Breast epithelium (tissue), 3 donors: ENCODE results near the gene RNF113B.

Source experiments
- CTCF ChIP-seq, 3 donors: fragments of 450-650 bp; IDR thresholded peaks; one replicate each; pipeline ENCODE4 v1.5.1; 2016 to 2017; ENCODE audit warnings: antibody characterized with exemption in 3 of 3, mild to moderate bottlenecking in 3 of 3, moderate library complexity in 3 of 3
- POLR2A ChIP-seq: fragments of 450-650 bp; IDR thresholded peaks from one replicate; pipeline ENCODE4 v1.6.1; 2016; ENCODE audit warnings: antibody characterized with exemption, mild to moderate bottlenecking, moderate library complexity
- POLR2AphosphoS5 ChIP-seq, 3 donors: sonication (generic); formaldehyde crosslinking; IDR thresholded peaks; one replicate each; pipeline ENCODE4 v1.6.1; 2017; ENCODE audit warnings: antibody characterized with exemption in 3 of 3

- no peak for TF ChIP-seq POLR2A
- no peak for TF ChIP-seq CTCF (IDR thresholded peaks at IDR 0.05)
- TF ChIP-seq POLR2AphosphoS5 (IDR thresholded peaks at IDR 0.05): no peak
Observed at GRCh38 chr13:98198683-98199082, 21.6 kb upstream of the RNF113B start.
